ENCODE data around the gene RASGEF1B. TPM values are rescaled to one million over a fixed set of nuclear protein-coding genes. Genes with fewer than 3 reads are reported as not detected.

The RASGEF1B gene
- total and polyA plus RNA-seq, 5 donors, result 4.3 to 10.6 (median 9.2) TPM

DNA sequence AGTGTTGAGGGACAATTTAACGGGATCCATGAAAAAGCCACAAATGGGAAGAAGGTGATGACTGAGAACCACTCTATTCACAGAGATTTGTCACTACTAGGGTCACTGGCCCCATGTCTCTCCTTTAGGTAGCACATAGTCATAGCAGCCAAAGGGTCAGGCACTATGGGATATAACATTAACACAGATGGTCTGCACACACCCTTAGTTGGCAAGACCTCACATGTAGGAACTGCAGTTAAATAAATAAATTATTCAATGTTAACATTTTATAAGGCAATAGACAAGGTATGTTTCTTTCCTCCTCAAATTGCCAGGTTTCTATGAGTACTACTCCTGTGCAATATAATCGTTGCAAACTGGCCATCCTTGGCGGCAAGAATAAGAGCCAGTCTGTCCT is 10.9 kb downstream of the RASGEF1B start:
- ATAC-seq (no peak), DNase-seq (no peak)
- intact Hi-C loops (cut with DNase I), result loop anchor here in 2 of 4 donors (10.0 kb wide), 1 partner anchor 224 kb away; no protein-coding TSS in a partner anchor
- no peaks in the 10 kb centered on the region for H3K27me3 ChIP-seq (ENCODE audit: control insufficient read depth, insufficient read depth)
- no peak overlapping the region for H3K27ac ChIP-seq (ENCODE audit: low read length)
- 94% methylated on average over 3 of the region's 3 CpGs for WGBS
- H3K4me3 ChIP-seq (ENCODE audit: low read length), result no peak overlapping the region
- no peaks in the 10 kb centered on the region for H3K9me3 ChIP-seq (ENCODE audit: control insufficient read depth, low read length)
- H3K4me1 ChIP-seq (ENCODE audit: control insufficient read depth, insufficient read depth, low read length), result peaks cover 4% of the 10 kb centered on the region

GRCh38 chr4:81460191-81460701 is 11.5 kb downstream of the RASGEF1B start:
- Histone ChIP-seq H3K4me1 (ENCODE audit: control insufficient read depth, insufficient read depth, low read length) (peaks cover 4% of the 10 kb centered on the region), H3K27ac (ENCODE audit: low read length) (no peak overlapping the region), H3K9me3 (ENCODE audit: control insufficient read depth, low read length) (no peaks in the 10 kb centered on the region), H3K4me3 (ENCODE audit: low read length) (no peak overlapping the region), H3K27me3 (ENCODE audit: control insufficient read depth, insufficient read depth) (no peaks in the 10 kb centered on the region)
- intact Hi-C loops (cut with DNase I), result loop anchor here in 2 of 4 donors (10.0 kb wide), 1 partner anchor 225 kb away; no protein-coding TSS in a partner anchor
- DNase-seq, result no peak
- peak in 1 of 2 donors; percentile 23 for ATAC-seq
- 81% methylated on average over 5 of the region's 5 CpGs for WGBS

GRCh38 chr4:81459228-81459627 is 12.5 kb downstream of the RASGEF1B start:
- intact Hi-C loops (cut with DNase I), result no loop called here
- H3K4me3 ChIP-seq (ENCODE audit: low read length), result no peak overlapping the region
- no peaks in the 10 kb centered on the region for H3K27me3 ChIP-seq (ENCODE audit: control insufficient read depth, insufficient read depth)
- ATAC-seq (no peak), DNase-seq (no peak)
- no peaks in the 10 kb centered on the region for H3K9me3 ChIP-seq (ENCODE audit: control insufficient read depth, low read length)
- 86% methylated on average over 2 of the region's 2 CpGs for WGBS
- H3K27ac ChIP-seq (ENCODE audit: low read length), result no peak overlapping the region
- peaks cover 4% of the 10 kb centered on the region for H3K4me1 ChIP-seq (ENCODE audit: control insufficient read depth, insufficient read depth, low read length)

DNA sequence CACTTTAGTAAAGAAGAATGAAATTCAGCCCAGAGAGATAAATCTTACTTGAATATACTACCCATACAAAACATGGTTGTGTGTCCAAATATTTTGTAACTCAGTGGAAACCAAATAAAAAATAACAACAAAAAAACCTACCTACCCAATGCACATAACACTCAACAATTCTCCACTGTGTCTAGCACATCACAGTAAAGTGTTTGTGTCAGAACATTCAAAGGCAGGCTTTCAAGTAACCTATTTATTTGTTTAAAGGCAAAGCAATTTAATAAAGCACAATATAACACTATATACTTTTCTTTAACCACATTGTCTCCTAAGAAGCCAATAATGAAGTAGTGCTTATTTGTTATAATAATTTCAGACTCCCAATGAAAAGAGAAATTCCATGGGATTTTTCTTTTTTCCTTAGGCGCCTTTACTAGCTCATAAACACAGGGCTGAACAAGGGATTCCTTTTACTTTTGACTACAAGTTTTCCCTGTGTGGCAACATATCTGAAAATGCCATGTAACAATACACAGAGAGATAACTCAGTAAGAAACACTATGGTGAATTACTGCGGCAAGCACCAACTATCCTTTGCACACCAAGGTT is 13.7 kb downstream of the RASGEF1B start:
- WGBS, result 89% methylated on average over 2 of the region's 2 CpGs
- no peaks in the 10 kb centered on the region for H3K27me3 ChIP-seq (ENCODE audit: control insufficient read depth, insufficient read depth)
- no peaks in the 10 kb centered on the region for H3K9me3 ChIP-seq (ENCODE audit: control insufficient read depth, low read length)
- H3K4me3 ChIP-seq (ENCODE audit: low read length), result no peak overlapping the region
- H3K27ac ChIP-seq (ENCODE audit: low read length), result no peak overlapping the region
- no peak for DNase-seq
- ATAC-seq, result no peak
- intact Hi-C loops (cut with DNase I), result no loop called here
- H3K4me1 ChIP-seq (ENCODE audit: control insufficient read depth, insufficient read depth, low read length), result peaks cover 4% of the 10 kb centered on the region

DNA sequence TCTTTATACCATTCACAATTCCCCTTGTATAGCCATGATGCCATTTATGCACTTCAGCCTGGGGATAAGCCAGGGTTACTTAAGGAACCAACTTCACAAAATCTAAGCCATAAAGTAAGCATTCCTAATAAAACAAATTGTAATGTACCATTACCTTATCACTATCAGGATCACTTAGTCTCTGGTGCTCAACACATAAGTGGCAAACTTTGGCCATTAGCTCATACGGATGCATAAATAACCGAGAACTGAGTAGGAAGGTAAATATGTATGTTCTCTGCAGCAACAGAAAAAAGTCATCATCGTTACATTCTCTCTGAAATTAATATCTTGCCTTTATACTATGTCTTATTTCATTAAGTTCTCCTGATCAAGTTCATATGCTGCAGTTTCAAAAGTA is 14.4 kb downstream of the RASGEF1B start:
- DNase-seq, result no peak
- WGBS, result 91% methylated on average over 3 of the region's 3 CpGs
- H3K9me3 ChIP-seq (ENCODE audit: control insufficient read depth, low read length), result no peaks in the 10 kb centered on the region
- H3K4me3 ChIP-seq (ENCODE audit: low read length), result no peak overlapping the region
- ATAC-seq, result no peak
- peaks cover 2% of the 10 kb centered on the region for H3K4me1 ChIP-seq (ENCODE audit: control insufficient read depth, insufficient read depth, low read length)
- no peaks in the 10 kb centered on the region for H3K27me3 ChIP-seq (ENCODE audit: control insufficient read depth, insufficient read depth)
- intact Hi-C loops (cut with DNase I), result no loop called here
- H3K27ac ChIP-seq (ENCODE audit: low read length), result no peak overlapping the region

DNA sequence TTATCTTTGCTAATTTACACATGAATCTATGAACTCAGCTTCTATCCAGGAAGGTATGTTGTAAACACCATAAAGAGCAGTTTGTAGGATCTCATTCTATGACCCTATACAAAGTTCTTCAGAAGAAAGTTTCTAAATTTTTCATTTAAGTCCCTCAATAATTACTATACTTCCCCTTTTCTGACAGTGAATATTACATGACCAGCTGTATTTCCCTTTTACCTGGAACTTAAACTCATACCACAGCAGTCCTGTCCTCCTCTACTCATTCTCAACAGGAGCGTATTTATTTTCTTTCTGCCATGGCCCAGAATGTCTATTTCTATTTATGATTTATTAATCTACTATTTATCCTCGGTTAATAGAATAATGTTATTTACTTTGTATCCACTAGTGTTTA is 15.8 kb downstream of the RASGEF1B start:
- WGBS, result 92% methylated on average over 2 of the region's 2 CpGs
- Histone ChIP-seq H3K4me1 (ENCODE audit: control insufficient read depth, insufficient read depth, low read length) (no peaks in the 10 kb centered on the region), H3K9me3 (ENCODE audit: control insufficient read depth, low read length) (no peaks in the 10 kb centered on the region), H3K27me3 (ENCODE audit: control insufficient read depth, insufficient read depth) (no peaks in the 10 kb centered on the region), H3K4me3 (ENCODE audit: low read length) (no peak overlapping the region), H3K27ac (ENCODE audit: low read length) (no peak overlapping the region)
- intact Hi-C loops (cut with DNase I), result no loop called here
- ATAC-seq (no peak), DNase-seq (no peak)

DNA sequence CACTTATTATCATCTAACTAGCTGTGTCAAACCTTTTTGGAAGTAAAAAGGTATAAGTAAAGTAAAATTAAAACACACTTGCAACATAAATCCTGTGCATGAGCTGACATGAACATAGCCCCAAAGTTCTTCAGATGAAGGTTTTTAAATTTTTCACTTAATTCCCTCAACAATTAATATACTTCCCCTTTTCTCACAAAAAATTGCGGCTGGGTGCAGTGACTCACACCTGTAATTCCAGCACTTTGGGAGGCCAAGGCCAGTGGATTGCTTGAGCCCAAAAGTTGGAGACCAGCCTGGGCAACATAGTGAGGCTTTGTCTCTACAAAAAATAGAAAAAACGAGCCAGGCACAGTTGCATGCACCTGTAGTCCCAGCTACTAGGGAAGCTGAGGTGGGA is 16.8 kb downstream of the RASGEF1B start:
- intact Hi-C loops (cut with DNase I), result no loop called here
- no peak overlapping the region for H3K27ac ChIP-seq (ENCODE audit: low read length)
- H3K4me1 ChIP-seq (ENCODE audit: control insufficient read depth, insufficient read depth, low read length), result no peaks in the 10 kb centered on the region
- H3K9me3 ChIP-seq (ENCODE audit: control insufficient read depth, low read length), result no peaks in the 10 kb centered on the region
- no peaks in the 10 kb centered on the region for H3K27me3 ChIP-seq (ENCODE audit: control insufficient read depth, insufficient read depth)
- H3K4me3 ChIP-seq (ENCODE audit: low read length), result no peak overlapping the region
- no peak for ATAC-seq
- no peak for DNase-seq
- WGBS, result 82% methylated on average over 2 of the region's 2 CpGs

GRCh38 chr4:81454499-81454898 is 17.2 kb downstream of the RASGEF1B start:
- Histone ChIP-seq H3K4me3 (ENCODE audit: low read length) (no peak overlapping the region), H3K4me1 (ENCODE audit: control insufficient read depth, insufficient read depth, low read length) (no peaks in the 10 kb centered on the region), H3K27me3 (ENCODE audit: control insufficient read depth, insufficient read depth) (no peaks in the 10 kb centered on the region), H3K9me3 (ENCODE audit: control insufficient read depth, low read length) (no peaks in the 10 kb centered on the region), H3K27ac (ENCODE audit: low read length) (no peak overlapping the region)
- intact Hi-C loops (cut with DNase I), result no loop called here
- no peak for DNase-seq
- no peak for ATAC-seq
- 59% methylated on average over 5 of the region's 5 CpGs for WGBS

DNA sequence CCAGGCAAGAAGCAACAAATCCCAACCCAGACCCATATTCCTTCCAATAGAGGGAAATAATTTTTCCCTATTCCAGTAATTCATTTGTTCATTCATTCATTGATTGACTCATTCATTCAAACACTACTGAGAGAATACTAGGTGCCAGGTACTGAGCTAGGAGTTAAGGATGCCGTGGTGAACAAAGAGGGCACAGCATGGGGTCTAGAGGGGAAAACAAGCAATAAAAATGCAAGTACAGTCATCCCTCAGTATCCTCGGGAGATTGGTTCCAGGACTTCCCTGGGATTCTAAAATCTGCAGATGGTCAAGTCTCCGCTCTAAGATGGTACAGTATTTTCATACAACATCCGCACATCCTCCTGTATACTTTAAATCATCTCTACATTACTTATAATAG is 18.7 kb downstream of the RASGEF1B start:
- Histone ChIP-seq H3K9me3 (ENCODE audit: control insufficient read depth, low read length) (no peaks in the 10 kb centered on the region), H3K27ac (ENCODE audit: low read length) (no peak overlapping the region), H3K4me3 (ENCODE audit: low read length) (no peak overlapping the region), H3K4me1 (ENCODE audit: control insufficient read depth, insufficient read depth, low read length) (no peaks in the 10 kb centered on the region), H3K27me3 (ENCODE audit: control insufficient read depth, insufficient read depth) (no peaks in the 10 kb centered on the region)
- WGBS, result 92% methylated on average over 4 of the region's 4 CpGs
- DNase-seq, result no peak
- intact Hi-C loops (cut with DNase I), result no loop called here
- no peak for ATAC-seq

DNA sequence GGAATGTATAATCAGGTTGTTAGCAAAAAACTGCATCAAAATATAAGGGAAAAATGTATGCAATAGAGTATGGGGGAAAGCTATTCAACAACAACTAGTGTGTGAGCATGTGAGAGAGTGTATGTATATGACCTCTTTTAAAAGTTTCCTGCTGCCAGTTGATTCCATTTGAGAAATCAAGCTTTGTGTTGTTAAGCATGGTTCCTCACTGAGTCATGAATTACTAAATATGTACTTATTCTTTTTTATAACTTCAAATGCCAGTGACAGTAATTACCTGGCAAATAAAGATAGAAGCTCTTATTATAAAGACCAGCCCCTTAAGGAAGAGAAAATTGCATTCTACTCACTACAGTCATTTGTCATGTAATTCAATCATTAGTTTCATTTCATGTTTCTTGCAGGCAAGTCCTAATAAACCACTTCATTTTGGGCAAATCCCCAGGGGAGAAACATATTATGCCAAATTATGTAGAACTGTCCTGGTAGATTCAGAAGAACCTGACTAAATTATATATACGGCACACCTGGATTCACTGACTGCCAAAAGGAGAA is 19.2 kb downstream of the RASGEF1B start:
- intact Hi-C loops (cut with DNase I), result no loop called here
- no peaks in the 10 kb centered on the region for H3K27me3 ChIP-seq (ENCODE audit: control insufficient read depth, insufficient read depth)
- H3K9me3 ChIP-seq (ENCODE audit: control insufficient read depth, low read length), result no peaks in the 10 kb centered on the region
- DNase-seq (no peak), ATAC-seq (no peak)
- 100% methylated on average over 1 of the region's 1 CpG for WGBS
- no peak overlapping the region for H3K27ac ChIP-seq (ENCODE audit: low read length)
- no peaks in the 10 kb centered on the region for H3K4me1 ChIP-seq (ENCODE audit: control insufficient read depth, insufficient read depth, low read length)
- H3K4me3 ChIP-seq (ENCODE audit: low read length), result no peak overlapping the region

DNA sequence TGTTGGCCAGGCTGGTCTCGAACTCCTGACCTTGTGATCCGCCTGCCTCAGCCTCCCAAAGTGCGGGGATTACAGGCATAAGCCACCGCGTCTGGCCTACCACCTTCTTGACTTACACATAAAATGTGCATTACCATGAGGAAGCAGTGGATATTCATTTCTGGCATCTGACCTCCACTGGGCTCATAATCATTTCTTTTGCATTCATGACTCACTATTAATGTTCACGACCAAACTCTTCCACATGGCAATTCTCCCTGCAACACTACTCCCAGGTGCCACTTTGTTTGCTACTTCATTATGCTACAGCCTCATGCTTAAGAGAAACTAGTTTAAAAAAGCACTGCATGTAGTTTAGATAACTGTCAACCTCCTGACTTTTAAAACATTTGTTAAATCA is 22.7 kb downstream of the RASGEF1B start:
- DNase-seq (no peak), ATAC-seq (no peak)
- Histone ChIP-seq H3K27me3 (ENCODE audit: control insufficient read depth, insufficient read depth) (no peaks in the 10 kb centered on the region), H3K9me3 (ENCODE audit: control insufficient read depth, low read length) (no peaks in the 10 kb centered on the region), H3K27ac (ENCODE audit: low read length) (no peak overlapping the region), H3K4me3 (ENCODE audit: low read length) (no peak overlapping the region), H3K4me1 (ENCODE audit: control insufficient read depth, insufficient read depth, low read length) (no peaks in the 10 kb centered on the region)
- intact Hi-C loops (cut with DNase I), result no loop called here
- 92% methylated on average over 6 of the region's 6 CpGs for WGBS
